Epithelial cell of proximal tubule (primary cell): ENCODE measurements around the gene PDSS2. TPM values are rescaled to one million over a fixed set of nuclear protein-coding genes. Genes with fewer than 3 reads are reported as not detected.

Experiments used
- DNase-seq: peaks from one replicate; pipeline ENCODE4 v3.0.0-alpha.2; 2011; ENCODE audit warnings: low read depth
- H3K4me3 ChIP-seq: 2 replicates; pipeline ENCODE4 v1.5.1; 2011; ENCODE audit warnings: low read depth, mild to moderate bottlenecking, low read length
- total RNA-seq: library from RNA; depleted of rRNA; stranded (reverse); fragments of >200 nt; gene quantifications from 2 replicates; pipeline ENCODE4 v1.2.3, GENCODE V29; 2015
- TF ChIP-seq, protein P1 (sequence below): conservative IDR thresholded peaks from 2 replicates; pipeline ENCODE4 v1.5.1; 2012; ENCODE audit warnings: low read depth, mild to moderate bottlenecking, low read length

PDSS2 gene
- total RNA-seq, 1 donor from 2014 or later, result 7.4 TPM

DNA sequence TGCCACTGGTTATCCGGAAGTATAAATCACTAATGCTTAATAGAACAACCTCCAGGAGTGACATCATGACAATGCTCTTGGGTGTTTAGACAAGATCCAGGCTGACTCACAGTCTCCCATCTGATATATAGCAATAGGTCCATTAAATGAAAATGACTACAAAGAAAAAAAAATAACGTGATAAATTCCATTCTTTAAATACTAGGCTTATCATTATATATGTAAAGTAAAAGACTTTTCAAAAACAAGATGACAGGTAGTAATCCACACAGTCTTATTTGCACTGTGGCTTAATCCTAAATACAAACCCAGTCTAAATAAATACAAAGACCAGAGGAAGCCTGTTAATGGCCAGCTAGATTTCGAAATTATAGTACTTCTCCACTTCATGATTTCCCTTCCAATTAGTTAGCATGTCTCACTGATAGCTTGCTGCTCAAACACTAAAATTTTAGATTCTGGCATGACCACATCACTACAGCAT lies 195.0 kb downstream of the PDSS2 start:
- no peak overlapping the region for H3K4me3 ChIP-seq
- TF ChIP-seq, protein P1, sequence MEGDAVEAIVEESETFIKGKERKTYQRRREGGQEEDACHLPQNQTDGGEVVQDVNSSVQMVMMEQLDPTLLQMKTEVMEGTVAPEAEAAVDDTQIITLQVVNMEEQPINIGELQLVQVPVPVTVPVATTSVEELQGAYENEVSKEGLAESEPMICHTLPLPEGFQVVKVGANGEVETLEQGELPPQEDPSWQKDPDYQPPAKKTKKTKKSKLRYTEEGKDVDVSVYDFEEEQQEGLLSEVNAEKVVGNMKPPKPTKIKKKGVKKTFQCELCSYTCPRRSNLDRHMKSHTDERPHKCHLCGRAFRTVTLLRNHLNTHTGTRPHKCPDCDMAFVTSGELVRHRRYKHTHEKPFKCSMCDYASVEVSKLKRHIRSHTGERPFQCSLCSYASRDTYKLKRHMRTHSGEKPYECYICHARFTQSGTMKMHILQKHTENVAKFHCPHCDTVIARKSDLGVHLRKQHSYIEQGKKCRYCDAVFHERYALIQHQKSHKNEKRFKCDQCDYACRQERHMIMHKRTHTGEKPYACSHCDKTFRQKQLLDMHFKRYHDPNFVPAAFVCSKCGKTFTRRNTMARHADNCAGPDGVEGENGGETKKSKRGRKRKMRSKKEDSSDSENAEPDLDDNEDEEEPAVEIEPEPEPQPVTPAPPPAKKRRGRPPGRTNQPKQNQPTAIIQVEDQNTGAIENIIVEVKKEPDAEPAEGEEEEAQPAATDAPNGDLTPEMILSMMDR, result no peak
- DNase-seq, result peak; percentile 45

GRCh38 chr6:107259951-107260350 lies 199.4 kb downstream of the PDSS2 start:
- TF ChIP-seq, protein P1, result no peak
- H3K4me3 ChIP-seq, result no peak overlapping the region
- no peak for DNase-seq

DNA sequence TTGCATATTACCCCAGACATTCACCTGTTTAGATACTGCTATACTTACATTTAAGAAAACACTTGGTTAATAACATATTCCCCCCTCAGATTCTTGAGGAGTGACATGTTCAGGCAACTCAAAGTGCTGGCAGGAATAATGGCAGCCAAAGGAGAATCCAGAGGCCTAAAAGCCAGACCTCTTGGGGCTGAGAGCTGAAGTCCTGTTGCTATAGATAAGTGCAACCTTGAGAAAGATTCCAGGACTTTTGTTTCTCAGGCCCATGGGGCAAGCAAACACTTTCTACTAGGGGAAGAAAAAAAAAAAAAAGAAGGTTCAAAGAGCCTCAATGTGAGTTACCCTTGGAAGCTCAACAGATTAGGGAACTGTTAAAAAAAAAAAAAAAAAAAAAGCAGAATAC lies 211.2 kb downstream of the PDSS2 start:
- TF ChIP-seq, protein P1, result no peak
- DNase-seq, result no peak
- no peak overlapping the region for H3K4me3 ChIP-seq

- TF ChIP-seq, protein P1, result no peak
- H3K4me3 ChIP-seq, result no peak overlapping the region
- no peak for DNase-seq
These were observed 212.3 kb downstream of the PDSS2 start for GRCh38 chr6:107246972-107247615.

DNA sequence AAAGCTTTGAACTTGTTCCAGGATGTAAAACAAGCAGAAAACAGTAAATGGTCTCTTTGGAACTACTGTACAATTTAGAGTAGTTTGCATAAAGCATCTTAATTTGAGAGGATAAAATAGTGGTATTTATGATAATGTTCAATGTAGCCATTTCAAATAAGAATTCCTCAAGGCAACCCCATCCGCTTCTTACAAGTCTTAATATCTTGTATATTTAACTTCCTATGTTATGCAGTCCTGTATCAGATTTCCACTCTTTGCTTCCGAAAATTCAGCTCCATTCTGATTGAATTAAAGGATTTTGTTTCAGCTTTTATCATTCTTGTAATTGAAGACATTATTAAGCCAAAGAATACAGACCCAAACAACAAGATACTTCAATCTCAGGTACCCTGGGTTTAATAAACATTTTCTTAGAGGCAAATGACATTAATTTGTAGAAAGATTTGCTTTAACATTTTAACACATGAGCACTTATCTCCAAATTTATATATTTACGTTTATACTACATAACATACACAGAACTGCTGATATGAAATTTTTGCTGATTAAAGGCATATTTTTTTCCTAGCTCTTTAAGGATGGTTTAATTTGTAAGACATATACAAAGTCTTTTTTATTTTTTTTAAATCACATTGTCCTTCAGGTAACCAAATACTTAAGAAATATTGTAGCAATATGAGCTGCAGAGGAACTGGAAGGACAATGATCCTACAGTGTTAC lies 213.0 kb downstream of the PDSS2 start:
- no peak overlapping the region for H3K4me3 ChIP-seq
- no peak for DNase-seq
- TF ChIP-seq, protein P1, result no peak

DNA sequence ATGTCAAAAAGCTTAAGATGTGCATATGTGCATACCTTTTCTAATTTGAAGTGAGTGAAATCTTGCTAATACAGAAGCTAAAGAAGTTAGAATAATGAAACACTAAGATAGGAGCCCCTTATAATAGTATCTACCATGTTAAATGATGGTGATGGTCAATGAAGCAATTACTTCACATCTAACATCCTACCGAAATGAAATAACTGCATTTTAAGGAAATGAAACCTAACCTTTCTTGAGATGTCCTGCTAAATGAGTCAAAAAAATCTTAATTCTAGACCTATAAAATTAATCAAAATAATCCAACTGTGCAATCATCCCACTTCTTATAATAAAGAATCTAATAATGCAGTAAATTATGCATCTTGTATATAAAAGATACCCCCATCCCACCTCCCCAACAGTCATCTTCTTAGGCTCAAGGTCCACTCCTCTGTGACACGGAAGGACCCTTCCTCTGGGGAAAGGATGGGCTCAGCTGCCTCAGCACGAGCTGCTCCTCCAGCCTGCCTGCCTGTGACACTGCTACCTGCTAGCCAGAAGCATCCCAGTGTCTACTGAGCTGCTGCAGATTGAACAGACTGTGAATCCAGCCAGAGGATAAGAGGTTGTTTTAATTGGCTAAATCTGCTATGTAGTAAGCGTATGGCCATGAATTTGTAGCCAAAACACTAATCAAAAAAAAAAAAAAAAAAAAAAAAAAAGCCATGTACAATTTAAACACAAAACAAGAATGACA lies 214.5 kb downstream of the PDSS2 start:
- TF ChIP-seq, protein P1, result no peak
- H3K4me3 ChIP-seq, result no peak overlapping the region
- no peak for DNase-seq
